Endometrial microvascular endothelial cells (primary cell): Measurements from ENCODE around the gene SLC13A2. TPM values are rescaled to one million over a fixed set of nuclear protein-coding genes. Genes with fewer than 3 reads are reported as not detected.

ENCODE experiments used
- in situ Hi-C: cut with HindIII; loops from 2 replicates; pipeline ENCODE4 v1.10.0; 2017; ENCODE audit warnings: low sequenced_read_pairs, low pct_unique_long_range_greater_than_20kb; ENCODE audit errors: inconsistent ontology term
- total RNA-seq: library from RNA; depleted of rRNA; stranded (reverse); fragments of >200 nt; gene quantifications from one replicate; pipeline ENCODE4 v1.2.3, GENCODE V29; 2015; ENCODE audit errors: inconsistent ontology term

Gene SLC13A2
- total RNA-seq, 1 donor from 2014 or later = not detected

DNA sequence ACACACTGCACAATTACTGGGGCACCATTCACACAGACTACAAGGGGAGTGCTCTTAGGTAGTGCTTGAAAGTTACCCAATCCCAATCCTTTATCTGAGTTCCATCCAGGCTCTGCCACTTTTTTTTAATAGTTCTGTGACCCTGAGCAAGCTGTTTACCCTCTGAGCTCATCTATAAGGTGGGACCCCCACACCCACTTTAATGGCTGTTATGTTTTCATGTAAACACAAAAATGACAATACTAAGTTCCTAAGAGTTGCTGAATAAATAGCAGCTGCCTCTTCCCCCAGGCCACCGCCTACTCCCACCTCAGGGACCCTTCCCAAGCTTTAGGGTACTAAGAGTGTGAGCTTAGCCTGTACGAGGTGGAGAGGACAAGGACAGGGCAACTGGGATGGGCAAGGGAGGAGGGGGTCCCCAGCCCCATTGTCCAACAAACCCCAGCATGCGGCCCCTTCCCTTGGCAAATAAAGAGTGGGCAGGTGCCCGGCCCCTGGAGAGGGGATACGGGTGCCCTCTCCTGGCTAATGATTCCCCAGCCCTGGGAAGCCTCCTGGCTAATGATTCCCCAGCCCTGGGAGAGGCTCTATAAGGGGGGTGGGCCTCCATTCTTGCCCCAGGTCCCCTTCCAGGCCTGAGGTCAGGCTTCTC, 14.6 kb downstream of the SLC13A2 start:
- in situ Hi-C loops = no loop called here

DNA sequence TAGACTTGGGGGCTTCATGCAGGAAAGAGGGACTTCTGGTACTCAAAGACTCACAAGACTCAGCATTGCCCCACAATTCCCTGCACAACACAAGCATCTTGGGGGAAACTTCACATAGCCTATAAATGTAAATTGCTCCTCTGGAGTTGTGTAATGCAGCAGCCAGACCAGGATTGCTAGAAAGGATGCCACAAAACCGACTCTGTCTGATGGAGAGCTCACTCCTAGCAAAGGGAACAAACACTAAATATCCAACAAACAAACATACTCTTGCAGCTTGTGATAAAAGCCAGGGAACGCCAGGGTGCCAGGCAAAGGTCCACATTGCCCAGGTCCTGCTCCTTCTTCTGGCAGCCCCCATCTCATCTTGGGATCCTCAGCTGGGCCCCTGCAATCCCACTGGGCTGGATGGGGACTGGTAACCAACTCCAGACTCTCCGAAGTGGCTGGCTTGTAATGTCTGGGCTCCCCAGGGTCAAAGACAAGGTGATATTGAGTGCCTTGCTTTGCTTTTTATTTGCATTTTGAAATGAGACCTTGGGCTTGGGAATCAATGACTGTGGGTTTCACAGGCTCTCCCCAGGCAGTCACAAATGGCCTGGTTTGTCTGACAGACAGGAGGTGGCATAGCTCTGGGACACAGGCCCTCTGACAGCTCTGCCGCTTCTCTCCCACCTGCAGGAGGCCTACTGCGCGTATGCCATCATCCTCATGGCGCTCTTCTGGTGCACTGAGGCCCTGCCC, 15.3 kb downstream of the SLC13A2 start:
- in situ Hi-C loops = no loop called here

DNA sequence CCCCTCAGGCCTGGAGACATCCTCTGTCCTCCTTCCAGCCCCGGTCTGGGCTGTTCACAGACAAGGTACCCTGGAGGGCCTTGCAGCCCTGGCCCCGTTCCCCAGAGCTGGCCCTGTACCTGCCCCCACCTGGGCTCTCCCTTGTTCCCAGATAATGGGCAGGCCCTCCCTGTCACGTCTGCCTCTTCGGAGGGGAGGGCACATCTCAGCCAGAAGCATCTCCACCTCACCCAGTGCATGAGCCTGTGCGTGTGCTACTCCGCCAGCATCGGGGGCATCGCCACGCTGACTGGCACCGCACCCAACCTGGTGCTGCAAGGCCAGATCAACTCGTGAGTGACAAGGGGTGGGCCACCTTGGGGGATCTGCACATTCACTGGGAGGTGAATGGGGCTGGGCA, 17.8 kb downstream of the SLC13A2 start:
- in situ Hi-C loops = no loop called here

DNA sequence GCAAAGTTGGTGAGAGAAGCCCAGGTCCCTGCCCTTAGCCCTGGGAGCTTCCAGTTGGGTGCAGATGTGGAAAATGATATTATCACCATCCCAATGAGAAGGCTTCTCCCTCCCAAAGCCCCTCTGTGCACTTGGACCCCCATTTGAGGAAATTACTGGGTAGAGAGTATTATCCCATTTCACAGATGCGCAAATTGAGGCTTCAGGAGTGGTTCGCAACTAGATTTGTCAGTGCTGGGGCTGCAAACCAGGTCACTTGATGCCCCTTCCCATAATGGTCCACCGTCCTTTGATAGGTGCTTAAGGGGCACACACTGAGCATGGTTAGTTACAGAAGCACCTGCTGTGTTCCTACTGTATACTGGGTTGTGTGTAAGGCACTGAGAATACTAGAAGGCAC, 18.4 kb downstream of the SLC13A2 start:
- in situ Hi-C loops = no loop called here

DNA sequence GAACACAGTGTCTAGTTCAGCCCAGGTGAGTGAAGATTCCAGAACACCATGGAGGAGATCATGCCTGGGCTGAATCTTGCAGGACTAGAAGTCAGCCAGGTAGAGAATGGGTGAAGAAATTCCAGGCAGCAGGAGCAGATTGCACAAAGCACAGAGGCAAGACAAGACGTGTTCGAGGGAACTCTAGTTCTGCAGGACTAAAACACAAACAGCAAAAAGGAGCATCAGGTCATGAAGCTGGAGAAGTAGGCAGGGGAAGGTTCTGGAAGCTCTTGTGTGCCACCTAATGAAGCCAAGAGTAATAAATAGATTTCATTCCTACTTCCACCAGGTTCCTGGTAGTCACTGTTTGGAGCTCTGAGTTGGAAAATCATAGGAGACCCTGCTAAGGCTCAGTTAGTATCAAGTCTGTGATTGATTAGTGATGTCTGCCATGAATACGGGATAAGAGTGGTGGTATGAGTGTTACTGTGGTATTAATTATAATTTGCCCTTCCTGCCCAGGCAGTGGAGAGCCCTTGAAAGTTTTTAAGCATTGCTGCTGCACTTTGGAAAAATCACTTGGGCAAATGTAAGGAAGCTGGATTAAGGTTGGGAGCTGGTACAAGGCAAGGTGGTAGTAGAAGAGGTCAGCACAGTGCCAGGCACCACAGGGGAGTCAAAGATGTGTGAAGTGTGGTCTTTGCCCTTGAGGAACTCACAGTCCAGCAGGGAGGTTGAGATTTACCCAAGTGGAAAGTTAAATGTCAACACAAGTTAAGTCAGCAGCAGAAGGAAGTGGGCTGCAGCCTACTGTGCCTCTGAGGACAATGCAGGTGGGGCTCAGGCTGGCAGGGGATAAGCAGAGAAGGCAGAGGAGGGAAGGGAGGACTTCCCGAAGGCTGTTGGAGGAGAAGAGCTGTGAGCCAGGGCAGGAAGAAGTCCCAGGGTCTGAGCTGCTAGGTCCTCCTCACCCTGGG, 19.2 kb downstream of the SLC13A2 start:
- in situ Hi-C loops = no loop called here

DNA sequence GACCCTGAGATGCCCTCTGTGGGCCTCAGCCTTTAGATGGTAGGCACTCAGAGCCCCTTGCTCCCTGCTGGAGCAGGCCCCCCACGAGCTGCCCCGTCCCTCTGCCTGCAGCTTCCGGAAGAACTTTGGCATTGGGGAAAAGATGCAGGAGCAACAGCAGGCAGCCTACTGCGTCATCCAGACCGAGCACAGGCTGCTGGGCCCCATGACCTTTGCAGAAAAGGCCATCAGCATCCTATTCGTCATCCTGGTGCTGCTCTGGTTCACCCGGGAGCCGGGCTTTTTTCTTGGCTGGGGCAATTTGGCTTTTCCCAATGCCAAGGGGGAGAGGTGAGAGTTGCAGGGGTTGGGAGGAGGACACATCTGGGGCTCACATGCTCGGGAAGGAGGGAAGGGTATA, 20.0 kb downstream of the SLC13A2 start:
- in situ Hi-C loops = no loop called here

DNA sequence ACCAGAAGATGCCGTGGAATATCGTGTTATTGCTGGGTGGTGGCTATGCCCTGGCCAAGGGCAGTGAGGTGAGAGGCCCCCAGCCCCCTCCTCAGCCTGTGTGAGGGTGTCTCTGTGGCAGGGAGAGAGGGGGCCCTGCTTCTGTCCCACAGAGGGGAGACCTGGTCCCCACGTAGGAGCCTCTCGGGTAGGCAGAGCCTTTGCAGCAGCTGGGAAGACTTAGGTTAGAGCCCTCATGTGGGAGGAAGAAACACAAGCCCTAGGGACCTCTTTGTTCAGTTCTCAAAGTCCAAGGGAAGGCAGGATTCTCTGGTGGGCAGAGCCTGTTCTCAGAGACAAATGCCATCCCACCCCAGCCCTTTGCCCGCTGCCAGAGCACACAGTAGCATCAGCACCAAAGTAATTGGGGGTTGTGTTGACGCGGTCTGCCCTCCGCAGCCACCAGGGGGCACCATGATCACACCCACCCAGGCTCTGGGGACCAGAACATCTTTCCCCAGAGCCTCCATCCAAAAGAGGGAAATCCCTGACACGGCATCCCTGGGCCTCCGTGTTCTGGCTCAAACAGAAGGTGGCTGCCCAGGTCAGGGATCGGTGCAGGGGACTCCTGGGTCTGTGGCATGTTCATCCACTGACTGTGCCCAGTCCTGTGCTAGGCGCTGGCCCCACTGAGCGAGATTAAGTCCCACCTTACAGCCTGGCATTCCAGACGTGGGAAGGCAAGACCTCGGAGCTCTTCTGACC, 21.2 kb downstream of the SLC13A2 start:
- in situ Hi-C loops = no loop called here

DNA sequence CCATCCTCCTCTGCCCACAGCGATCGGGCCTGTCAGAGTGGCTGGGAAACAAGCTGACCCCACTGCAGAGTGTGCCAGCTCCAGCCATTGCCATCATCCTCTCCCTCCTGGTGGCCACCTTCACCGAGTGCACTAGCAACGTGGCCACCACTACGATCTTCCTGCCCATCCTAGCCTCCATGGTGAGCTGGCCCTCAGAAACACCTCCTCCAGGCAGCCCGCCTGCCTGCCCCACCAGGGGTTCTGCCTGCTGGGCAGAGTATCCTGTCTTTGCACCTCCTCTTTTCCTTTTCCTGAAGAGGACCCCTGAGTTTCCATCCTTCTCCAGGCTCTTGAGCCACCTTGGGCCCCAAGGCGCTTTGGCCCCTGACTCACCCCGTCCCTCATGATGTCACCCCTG, 22.2 kb downstream of the SLC13A2 start:
- in situ Hi-C loops = no loop called here

DNA sequence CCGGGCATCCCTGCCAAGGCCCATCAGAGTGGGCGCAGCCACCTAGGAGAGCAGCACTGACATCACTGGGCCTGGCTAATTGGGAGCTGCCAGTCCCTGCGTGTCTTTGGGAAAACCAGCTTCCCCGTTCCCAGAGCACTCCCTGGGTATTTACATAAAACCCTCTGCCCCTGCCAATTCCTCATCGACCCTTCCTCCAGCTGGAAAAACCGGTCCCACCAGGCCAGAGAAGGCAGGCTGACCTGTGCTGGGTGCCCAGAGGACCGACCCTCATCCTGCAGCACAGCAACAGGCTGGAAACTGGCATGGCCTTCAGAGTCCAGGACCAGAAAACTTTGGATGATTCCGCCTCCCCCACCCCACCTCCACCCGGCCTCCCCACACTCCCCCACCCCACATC, 24.5 kb downstream of the SLC13A2 start:
- in situ Hi-C loops = no loop called here

DNA sequence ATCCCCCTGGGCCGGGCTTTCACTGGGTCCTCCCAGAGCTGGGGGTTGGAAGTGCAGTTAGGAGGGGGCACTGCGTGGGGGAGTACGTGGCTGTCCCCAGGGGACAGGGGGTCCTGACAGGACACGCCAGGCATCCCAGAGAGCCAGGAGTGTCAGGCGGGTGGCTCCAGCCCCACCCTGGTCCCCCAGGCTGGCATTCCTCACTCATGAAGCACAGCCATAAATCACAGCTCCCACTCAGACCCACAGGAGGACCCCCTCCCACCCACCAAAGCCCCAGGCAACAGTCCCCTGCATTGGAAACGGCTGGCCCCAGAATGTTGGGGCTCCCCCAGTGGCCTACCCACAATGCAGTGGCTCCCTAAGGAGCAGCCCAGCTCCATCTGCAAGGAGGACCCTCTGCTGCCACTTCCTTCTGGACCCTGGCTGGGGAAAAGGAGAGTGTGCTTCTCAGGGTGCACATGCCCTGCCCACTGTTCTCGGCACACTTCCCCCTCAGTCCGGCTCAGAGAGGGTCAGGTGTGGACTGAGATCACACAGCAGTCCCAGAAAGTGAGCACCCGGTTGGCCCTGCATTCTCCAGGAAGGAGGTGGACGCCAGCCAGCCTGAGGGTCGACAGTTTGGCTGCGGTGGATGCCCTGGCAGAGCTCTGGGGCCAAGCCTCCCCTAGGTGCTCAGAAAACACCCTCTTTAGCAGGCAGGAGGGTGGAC, 25.4 kb downstream of the SLC13A2 start:
- in situ Hi-C loops = no loop called here

DNA sequence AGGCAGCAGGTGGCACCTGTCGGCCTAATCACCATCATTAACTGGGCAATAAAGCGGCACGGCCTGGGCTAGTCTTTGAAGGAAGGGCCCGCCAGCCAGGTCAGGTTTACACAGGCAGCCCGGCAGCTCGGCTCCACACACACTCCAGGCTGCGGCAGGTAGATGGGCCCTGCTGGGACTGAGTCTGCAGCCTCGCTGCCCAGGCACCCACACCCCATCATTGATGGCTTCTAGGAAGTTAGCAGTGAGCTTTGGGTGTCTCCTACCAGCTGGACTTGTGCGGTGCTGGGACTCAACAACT, 25.9 kb downstream of the SLC13A2 start:
- in situ Hi-C loops = no loop called here

DNA sequence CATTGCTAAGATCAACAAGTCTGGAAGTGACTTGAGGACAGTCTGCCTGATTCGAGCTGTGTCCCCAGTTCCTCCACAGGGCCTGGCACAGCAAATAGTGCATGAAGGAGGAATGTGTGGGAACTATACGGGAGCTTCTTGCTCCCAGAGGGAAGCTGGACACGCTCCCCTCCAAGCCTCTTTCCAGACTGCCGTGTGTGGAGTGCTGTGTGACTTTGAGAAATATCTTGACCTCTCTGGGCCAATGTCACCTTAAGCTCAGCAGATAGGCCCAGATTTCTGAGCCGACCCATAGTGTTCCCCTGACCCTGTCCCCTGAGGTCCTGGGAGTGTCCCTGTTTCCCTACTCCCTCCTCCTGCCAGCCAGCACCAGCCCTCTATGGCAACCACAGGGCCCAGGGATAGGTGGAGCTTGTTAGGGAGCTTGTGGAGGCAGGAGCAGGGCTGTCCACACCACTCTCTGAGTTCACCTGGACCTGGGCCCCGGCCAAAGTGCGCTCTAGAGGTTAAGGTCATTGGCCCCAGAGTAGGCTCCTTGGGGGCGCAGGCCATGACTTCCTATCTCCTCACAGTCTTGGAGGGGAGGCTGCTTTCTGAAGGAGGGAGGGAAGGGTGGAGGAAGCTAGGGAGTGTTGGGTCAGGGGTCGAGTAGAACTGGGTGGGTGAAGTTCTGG, 26.4 kb downstream of the SLC13A2 start:
- in situ Hi-C loops = no loop called here

DNA sequence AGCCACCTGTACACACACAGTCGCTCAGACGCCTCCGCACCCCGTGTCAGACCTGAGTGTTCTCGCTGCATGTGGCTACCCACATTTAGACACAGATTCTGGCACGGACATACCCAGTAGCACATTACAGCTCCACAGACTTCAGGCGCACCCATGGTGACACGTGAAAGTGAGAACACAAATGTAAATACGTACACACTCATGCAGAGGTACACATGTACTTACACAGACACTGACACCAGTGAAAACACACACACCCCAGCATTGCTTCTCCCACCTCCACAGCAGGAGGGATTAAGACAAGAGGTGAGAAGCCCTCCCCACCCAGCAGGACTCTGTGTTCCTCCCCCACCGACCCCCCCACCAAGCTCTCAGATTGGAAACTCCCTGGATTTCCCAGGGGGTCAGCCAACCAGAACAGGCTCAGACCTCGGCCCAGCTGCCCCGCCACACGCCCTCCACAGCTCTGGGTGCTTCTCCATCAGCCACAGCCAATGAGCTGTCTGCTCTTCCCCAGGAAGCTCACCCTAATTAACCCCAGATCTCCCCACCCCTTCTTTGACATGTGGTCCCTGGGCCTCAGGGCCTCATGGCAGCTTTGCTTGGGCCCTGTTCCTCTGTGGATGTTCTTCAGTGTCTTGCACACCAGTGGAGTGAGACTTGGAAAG, 27.4 kb downstream of the SLC13A2 start:
- in situ Hi-C loops = no loop called here

DNA sequence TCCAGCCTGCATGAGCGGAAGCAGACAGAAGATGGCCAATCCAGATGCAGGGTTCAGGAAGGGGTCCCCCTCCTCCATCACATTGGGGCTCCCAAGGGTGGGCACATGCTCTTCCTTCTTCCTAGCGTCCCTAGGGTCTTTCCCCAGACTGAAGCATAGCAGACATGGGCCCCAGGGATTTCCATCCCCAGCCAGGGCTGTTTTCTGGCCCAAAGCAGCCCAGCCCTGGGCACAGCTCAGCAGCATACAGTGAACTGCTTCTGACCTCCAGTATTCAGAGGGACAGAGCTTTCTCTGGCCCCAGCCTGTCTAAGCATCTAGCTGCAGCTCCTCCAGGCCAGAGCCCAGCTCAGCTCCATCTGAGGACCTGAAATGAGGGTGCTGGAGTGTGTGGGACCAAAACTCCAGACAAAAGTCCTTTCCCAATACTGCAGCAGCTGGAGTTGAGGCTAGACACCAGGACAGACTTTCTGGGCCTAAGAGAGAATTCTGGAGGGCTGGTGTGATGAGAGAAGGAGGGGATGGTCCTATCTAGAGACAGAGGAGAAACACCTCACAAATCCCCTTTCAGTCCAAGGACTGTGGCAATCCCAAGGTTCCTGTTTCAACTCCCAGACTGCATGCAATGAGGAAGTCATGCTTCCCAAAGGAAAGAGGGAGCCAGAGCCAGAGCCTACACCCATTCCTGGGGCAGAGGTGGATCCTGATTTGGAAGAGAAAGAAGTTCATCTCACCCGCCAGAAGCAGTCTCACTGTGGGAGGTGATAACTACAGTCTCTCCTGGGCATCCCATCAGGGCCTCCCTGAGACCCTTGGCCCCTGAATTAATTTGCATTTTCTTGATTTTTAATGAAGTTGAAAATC, 28.2 kb downstream of the SLC13A2 start:
- in situ Hi-C loops = no loop called here

DNA sequence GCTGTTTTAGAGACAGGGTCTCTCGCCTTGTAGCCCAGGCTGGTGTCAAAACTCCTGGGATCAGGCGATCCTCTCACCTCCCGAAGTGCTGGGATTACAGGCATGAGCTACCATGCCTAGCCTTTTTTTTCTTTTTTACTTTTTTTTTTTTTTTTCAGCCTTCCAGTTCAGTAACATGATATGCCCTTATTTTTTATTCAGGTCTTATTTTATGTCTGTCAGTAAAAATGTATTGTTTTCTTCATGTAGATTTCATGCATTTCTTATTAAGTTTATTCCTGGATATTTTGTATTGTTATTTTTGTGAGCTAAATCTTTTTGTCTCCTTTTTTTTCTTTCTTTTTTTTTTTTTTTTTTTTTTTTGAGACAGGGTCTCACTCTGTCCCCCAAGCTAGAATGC, 30.0 kb downstream of the SLC13A2 start:
- in situ Hi-C loops = no loop called here

DNA sequence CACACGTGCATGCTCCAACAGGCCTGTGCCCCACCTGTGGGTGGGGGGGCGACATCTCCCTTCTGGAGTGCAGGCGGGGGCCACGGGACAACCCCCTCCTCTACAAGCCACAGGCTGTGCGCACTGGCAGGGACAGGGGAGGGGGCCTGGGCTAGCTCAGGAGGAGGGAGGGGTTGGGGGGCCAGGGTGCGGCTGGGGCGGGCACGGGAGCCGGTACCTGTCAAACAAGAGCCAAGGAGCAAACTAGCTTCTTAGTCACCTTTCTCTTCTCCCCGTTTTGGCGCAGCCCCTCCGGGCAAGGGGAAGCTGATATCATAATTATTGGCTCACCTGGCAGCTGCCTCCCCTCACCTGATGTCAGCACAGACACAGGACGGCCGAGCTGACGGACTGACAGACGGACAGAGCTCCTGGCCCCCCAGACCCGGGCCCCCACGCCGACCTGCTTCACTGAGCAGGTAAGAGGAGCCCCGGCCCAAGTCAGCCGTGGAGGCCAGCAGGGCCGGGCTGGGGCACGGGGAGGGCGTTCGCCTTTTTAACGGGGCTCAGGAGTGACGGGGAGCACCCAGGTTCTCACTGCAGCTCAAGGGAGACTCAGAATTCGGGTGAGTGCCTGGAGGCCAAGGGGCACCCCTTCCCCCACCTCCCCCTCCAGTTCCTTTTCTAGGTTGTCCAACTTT, 32.7 kb downstream of the SLC13A2 start, which contains the start of gene FOXN1:
Gene FOXN1 (plus strand): TSS at position 363 of the 680 bp plus-strand sequence. CDS start 17,622 bp downstream, outside the sequence.
- in situ Hi-C loops = no loop called here
